BJ (cell line): Measurements from ENCODE around the gene PCSK7. TPM values are rescaled to one million over a fixed set of nuclear protein-coding genes. Genes with fewer than 3 reads are reported as not detected.
"Not testable (repeated sequence)": the region's sequence is repeated elsewhere in the genome, so short reads cannot be mapped to it uniquely, and the experiment has no call there.

Experiments used
- CTCF ChIA-PET: fragments of 350-600 bp; formaldehyde crosslinking; extraction: SDS; loops from one replicate; lab custom pipeline; 2021; ENCODE audit warnings: antibody characterized with exemption, inconsistent platforms; lab: Yijun Ruan, JAX
- POLR2A ChIA-PET: fragments of 300-600 bp; sonication (Branson Sonifier 250); formaldehyde crosslinking; extraction: SDS; loops from one replicate; lab custom pipeline; 2021; ENCODE audit warnings: antibody characterized with exemption; lab: Charles Lee
- DNase-seq: peaks from one replicate; pipeline ENCODE4 v3.0.0-alpha.2; 2011; ENCODE audit warnings: low read depth
- H3K27me3 ChIP-seq: 2 replicates; pipeline ENCODE4 v1.6.0; 2011; ENCODE audit warnings: low read length; ENCODE audit not compliant: control insufficient read depth, insufficient read depth
- H3K36me3 ChIP-seq: 2 replicates; pipeline ENCODE4 v1.5.1; 2011; ENCODE audit warnings: low read length; ENCODE audit not compliant: control insufficient read depth, insufficient read depth
- H3K4me3 ChIP-seq: 2 replicates; pipeline ENCODE4 v1.5.1; 2011; ENCODE audit warnings: low read depth, mild to moderate bottlenecking, control low read depth, low read length
- CTCF ChIP-seq: IDR thresholded peaks from 2 replicates; pipeline ENCODE4 v1.5.1; 2011; ENCODE audit warnings: low read depth, mild to moderate bottlenecking, control low read depth, inconsistent platforms, low read length, moderate library complexity; ENCODE audit not compliant: insufficient read depth
- polyA plus RNA-seq: library from polyadenylated mRNA; depleted of rRNA; stranded (reverse); fragments of >200 nt; gene quantifications from 2 replicates; pipeline ENCODE4 v1.2.3, GENCODE V29; 2011

PCSK7 gene
- polyA plus RNA-seq, 1 experiment = 32.8 TPM

- no peak for DNase-seq
- ChIA-PET POLR2A (no interaction called here), CTCF (interaction anchor here (0.9 to 1.7 kb wide), 4 partner anchors 9 to 22 kb away, joined by 3 to 7 read pairs (median 4); partner anchors contain the start of genes PCSK7 and RNF214)
- no peak for TF ChIP-seq CTCF
- H3K4me3 ChIP-seq = no peak overlapping the region
- H3K27me3 ChIP-seq = no peaks in the 10 kb centered on the region
- peaks cover 13% of the 10 kb centered on the region for H3K36me3 ChIP-seq
These were observed 14.5 kb downstream of the PCSK7 start for GRCh38 chr11:117217141-117218084.

GRCh38 chr11:117214404-117215110, 17.3 kb downstream of the PCSK7 start:
- Histone ChIP-seq H3K27me3 (no peaks in the 10 kb centered on the region), H3K36me3 (peaks cover 13% of the 10 kb centered on the region), H3K4me3 (no peak overlapping the region)
- no peak for TF ChIP-seq CTCF
- CTCF ChIA-PET = interaction anchor here (1.2 kb wide), 1 partner anchor 12 kb away, joined by 3 read pairs; no protein-coding TSS in a partner anchor
- POLR2A ChIA-PET = no interaction called here
- DNase-seq = no peak

- peaks cover 8% of the 10 kb centered on the region for H3K36me3 ChIP-seq
- ChIA-PET CTCF (no interaction called here), POLR2A (no interaction called here)
- no peak overlapping the region for H3K4me3 ChIP-seq
- no peak for TF ChIP-seq CTCF
- no peaks in the 10 kb centered on the region for H3K27me3 ChIP-seq
- no peak for DNase-seq
These were observed 19.0 kb downstream of the PCSK7 start for GRCh38 chr11:117212697-117213355.

DNA sequence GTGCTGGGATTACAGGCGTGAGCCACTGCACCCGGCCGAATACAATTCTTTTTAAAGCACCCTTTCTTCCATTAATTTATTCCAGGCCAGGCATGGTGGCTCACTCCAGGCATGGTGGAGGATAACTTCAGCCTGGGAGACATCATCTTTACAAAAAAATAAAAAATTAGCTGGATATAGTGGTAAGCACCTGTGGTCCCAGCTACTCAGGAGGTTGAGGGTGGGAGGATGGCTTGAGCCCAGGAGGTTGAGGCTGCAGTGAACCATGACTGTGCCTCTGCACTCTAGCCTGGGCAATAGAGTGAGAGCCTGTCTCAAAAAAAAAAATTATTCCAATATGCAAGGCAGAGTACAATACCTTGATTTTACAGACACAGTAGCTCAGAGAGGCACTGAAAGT, 21.3 kb downstream of the PCSK7 start:
- ChIA-PET CTCF (interaction anchor here (0.7 to 2.0 kb wide), 4 partner anchors 9 to 65 kb away, joined by 4 to 11 read pairs (median 6); no protein-coding TSS in a partner anchor), POLR2A (interaction anchor here (0.8 kb wide), 1 partner anchor 31 kb away, joined by 4 read pairs; no protein-coding TSS in a partner anchor)

GRCh38 chr11:117209351-117210125, 22.3 kb downstream of the PCSK7 start:
- H3K27me3 ChIP-seq, POLR2A ChIA-PET, CTCF ChIA-PET, H3K4me3 ChIP-seq, DNase-seq: not testable (repeated sequence)
- H3K36me3 ChIP-seq = peaks cover 11% of the 10 kb centered on the region

More for the DNA sequence above, 21.3 kb downstream of the PCSK7 start:
- no peaks in the 10 kb centered on the region for H3K27me3 ChIP-seq
- H3K4me3 ChIP-seq = no peak overlapping the region
- no peak for DNase-seq
- TF ChIP-seq CTCF = no peak
- peaks cover 9% of the 10 kb centered on the region for H3K36me3 ChIP-seq

- POLR2A ChIA-PET, H3K27me3 ChIP-seq, H3K4me3 ChIP-seq, CTCF ChIA-PET, DNase-seq: not testable (repeated sequence)
- peaks cover 15% of the 10 kb centered on the region for H3K36me3 ChIP-seq
These were observed 23.2 kb downstream of the PCSK7 start for GRCh38 chr11:117208710-117209109.

GRCh38 chr11:117207481-117207880, 24.4 kb downstream of the PCSK7 start:
- POLR2A ChIA-PET, DNase-seq, H3K27me3 ChIP-seq, H3K4me3 ChIP-seq, CTCF ChIA-PET: not testable (repeated sequence)
- peaks cover 22% of the 10 kb centered on the region for H3K36me3 ChIP-seq
